Measurements from ENCODE around the gene KPNA1.

- TF ChIP-seq EZH2 (IDR thresholded peaks at IDR 0.05; ENCODE audit: low read length, unreplicated experiment) (no peak), EZH2phosphoT487 (IDR thresholded peaks at IDR 0.05; ENCODE audit: borderline replicate concordance, low read length) (no peak), CTCF (conservative IDR thresholded peaks at IDR 0.05; ENCODE audit: low read depth, low read length) (no peak)
Measured at GRCh38 chr3:122519693-122520092, 5.0 kb upstream of the KPNA1 start.

Data from PC-3 (cell line).